HG03045 (cell line): ENCODE results near the gene RPRM.
"Not testable (repeated sequence)": the region's sequence is repeated elsewhere in the genome, so short reads cannot be mapped to it uniquely, and the experiment has no call there.

Experiments
- ATAC-seq: cut with Tn5 transposase; IDR thresholded peaks from one replicate; pipeline ENCODE4 v1.9.1; 2021; ENCODE audit warnings: mild to moderate bottlenecking, moderate library complexity; ENCODE audit not compliant: unreplicated experiment

RPRM gene

DNA sequence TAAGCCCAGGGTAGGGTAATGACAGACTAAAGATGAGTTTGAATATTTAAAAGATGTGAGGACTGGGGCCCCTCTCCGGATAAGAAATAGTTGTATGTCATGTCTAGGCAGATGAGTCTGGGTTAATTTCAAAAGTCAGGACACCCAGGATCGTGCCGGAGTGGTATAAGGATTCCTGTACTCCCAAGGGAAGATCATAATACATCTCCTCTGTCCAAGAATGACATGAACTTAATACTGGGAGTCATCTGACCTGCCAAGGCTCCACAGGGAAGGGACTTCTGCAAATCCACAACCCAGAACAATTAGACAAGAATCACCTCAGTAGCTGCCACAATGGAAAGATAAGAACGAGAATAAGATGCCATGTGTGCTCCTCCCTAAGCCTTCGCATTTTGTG, 17.1 kb downstream of the RPRM start:
- ATAC-seq = no peak

DNA sequence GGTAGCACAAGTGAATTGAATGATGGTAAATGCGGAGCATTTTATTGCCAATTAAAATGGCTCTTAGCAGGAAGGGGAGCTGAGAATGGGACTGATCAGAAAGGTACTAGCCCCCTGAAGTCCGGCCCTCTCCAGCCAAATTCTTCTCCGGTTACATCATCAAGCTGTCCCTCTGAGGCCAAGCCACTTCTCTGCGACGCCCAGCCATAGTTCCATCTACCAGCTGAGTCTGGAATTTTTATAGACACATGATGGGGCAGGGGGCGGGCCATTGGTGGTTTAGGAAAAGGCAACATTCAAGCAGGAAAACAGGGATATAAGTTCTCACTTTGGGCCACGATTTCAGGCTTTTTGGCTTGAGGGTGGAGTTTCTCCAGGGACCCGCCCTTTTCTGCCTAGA, 22.7 kb downstream of the RPRM start:
- ATAC-seq = no peak

DNA sequence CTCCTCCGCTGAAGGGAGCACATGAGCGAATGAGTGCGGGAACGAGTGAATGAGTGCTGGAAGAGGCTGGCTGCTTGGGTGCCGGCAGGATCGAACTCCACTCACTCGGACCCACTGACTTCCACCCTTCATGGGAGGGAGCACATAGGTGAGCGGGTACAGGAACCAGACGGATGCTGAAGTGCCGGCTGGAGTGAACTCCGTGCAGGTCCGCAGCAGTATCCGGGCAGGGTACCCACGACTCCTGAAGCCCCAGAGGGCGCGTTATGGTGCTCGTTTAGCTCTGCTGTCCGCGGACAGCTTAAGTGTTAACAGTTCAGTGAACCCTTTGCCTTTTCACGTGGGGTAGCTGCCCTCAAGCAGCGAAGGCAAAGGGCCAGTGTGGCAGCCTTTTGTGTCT, 23.2 kb downstream of the RPRM start:
- ATAC-seq = no peak

DNA sequence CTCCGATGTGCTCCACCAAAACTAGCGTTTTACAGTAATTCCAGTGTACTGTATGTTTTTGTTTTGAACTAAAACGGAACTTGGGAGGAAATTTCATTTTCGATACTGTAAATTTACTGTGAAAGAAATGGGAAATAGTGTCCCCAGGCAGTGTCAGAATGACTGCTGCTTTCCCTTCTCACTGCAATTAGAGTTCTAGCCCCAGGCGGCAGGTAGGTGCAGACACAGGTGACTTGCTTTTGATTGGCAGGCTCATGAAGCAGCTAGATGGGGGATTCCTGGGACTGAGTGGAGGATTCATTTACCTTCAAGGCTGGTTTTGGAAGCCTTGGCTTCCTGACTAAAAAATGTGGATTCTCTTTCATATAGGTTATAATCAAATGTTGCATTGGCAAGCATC, 27.0 kb downstream of the RPRM start:
- no peak for ATAC-seq

DNA sequence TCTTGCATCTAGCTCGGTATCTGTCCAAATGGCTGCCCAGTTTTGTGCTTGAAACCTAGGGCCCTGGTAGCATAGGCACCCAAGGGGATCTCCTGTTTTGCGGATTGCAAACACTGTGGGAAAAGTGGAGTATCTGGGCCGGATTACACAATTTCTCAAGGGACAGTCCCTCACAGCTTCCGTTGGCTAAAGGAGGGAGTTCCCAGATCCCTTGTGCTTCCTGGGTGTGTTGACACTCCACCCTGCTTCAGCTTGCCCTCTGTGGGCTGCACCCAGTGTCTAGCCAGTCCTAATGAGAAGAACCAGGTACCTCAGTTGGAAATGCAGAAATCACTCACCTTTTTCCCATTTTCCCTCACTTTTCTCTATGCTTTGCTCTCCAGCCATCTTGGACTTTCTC, 35.5 kb downstream of the RPRM start:
- no peak for ATAC-seq

DNA sequence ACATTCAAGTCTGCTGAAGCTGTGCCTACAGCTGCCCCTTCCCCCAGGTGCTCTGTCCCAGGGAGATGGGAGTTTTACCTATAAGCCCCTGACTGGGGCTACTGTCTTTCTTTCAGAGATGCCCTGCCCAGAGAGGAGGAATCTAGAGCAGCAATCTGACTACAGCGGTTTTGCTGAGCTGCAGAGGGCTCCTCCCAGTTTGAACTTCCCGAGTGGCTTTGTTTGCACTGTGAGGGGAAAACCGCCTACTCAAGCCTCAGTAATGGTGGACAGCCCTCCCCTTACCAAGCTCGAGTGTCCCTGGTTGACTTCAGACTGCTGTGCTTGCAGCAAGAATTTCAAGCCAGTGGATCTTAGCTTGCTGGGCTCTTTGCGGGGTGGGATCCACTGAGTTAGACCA, 35.9 kb downstream of the RPRM start:
- not testable (repeated sequence) for ATAC-seq

DNA sequence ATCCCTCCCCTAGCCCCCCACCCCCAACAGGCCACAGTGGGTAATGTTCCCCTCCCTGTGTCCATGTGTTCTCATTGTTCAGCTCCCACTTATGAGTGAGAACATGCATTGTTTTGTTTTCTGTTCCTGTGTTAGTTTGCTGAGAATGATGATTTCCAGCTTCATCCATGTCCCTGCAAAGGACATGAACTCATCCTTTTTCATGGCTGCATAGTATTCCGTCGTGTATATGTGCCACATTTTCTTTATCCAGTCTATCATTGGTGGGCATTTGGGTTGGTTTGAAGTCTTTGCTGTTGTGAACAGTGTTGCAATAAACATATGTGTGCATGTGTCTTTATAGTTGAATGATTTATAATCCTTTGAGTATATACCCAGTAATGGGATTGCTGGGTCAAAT, 38.5 kb downstream of the RPRM start:
- ATAC-seq = not testable (repeated sequence)

DNA sequence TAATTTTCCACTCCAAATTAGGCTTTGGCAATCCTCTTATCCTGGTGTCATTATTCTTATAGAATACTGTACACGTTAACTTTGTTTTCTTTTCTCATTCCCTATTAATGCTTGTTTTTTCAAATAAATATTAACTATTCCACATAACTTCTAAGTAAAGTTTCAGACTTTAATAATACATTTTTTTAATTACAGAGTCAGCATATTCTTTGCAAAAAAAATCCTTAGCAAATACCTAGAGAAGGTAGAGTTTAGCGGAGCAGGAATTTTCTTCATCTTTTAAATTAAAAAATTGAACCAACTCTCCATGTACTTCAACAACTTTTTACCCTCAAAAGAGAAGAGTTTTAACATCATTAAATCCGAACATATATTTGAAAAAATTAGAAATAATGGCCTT, 45.2 kb downstream of the RPRM start:
- ATAC-seq = no peak

DNA sequence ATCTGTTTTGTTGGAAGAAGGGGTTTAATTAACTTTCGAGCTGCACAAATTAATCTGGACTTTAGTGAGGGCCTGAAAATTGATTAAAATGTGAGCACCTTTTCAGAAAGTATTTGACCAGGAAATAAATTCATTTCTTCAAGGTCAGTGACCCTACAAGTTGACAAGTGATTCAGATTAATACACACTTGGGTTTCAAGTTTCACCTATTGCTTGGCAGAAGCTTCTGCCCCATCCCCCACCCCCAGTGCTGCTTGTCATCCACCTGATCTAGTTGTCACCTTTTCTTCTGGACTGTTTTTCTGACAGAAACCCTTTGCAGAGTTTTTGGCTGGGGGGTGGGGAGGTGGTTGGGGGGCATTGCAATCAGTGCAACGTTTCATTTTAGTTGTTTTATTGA, 46.2 kb downstream of the RPRM start:
- no peak for ATAC-seq

DNA sequence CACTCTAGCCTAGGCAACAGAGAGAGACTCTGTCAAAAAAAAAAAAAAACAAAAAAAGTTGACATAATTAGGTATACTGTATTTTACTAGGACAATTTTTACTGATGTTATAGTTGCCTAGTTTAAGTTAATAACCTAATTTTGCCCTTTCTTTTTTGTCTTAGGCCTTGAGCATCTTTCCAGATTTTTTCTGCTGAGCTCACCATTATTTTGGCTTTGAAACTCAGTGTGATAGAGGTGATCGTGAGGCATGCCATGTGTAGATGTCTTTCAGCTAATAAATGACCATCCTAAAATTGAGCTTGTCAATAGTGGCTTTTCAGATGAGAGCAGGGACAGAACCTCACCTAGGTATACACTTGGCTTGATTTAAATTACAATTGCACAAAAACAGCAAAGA, 47.4 kb downstream of the RPRM start:
- no peak for ATAC-seq
